Left ventricle myocardium inferior (tissue), 1 donor: ENCODE measurements around the gene HES1. TPM values are rescaled to one million over a fixed set of nuclear protein-coding genes. Genes with fewer than 3 reads are reported as not detected.

ENCODE experiments used
- DNase-seq: peaks from one replicate; pipeline ENCODE4 v3.0.0-alpha.2; 2020
- H3K27ac ChIP-seq: fragments of 200-600 bp; replicated peaks from 2 replicates; pipeline ENCODE4 v1.8.0; 2021
- H3K27me3 ChIP-seq: fragments of 200-600 bp; 2 replicates; pipeline ENCODE4 v1.8.0; 2021; ENCODE audit warnings: low read depth
- H3K36me3 ChIP-seq: fragments of 200-600 bp; 2 replicates; pipeline ENCODE4 v1.8.0; 2021
- H3K4me1 ChIP-seq: fragments of 200-600 bp; 2 replicates; pipeline ENCODE4 v1.8.0; 2021
- H3K4me3 ChIP-seq: fragments of 200-600 bp; 2 replicates; pipeline ENCODE4 v1.8.0; 2021; ENCODE audit warnings: mild to moderate bottlenecking, moderate library complexity
- H3K9me3 ChIP-seq: fragments of 200-600 bp; replicated peaks from 2 replicates; pipeline ENCODE4 v1.8.0; 2021
- intact Hi-C: fragments of 100-400 bp; cut with micrococcal nuclease; formaldehyde crosslinking; loops from one replicate; pipeline ENCODE4 v1.11.0; 2022
- total RNA-seq: library from RNA; stranded (reverse); fragmentation: NEBNext Ultra II Directional; extraction: Animal tissue kit (Norgen Biotek cat#: 25700); gene quantifications from one replicate; pipeline ENCODE4 v1.2.1, GENCODE V29; 2021
- TF ChIP-seq, protein P1 (sequence below): fragments of 200-600 bp; IDR thresholded peaks from 2 replicates; pipeline ENCODE4 v1.8.0; 2021; ENCODE audit warnings: antibody characterized with exemption, mild to moderate bottlenecking, borderline replicate concordance
- donor health status: DM: no; HTN: yes; CAD: no; lungs with severe emphysema.

Gene HES1
- total RNA-seq, 1 donor from 2014 or later: 13.4 TPM

DNA sequence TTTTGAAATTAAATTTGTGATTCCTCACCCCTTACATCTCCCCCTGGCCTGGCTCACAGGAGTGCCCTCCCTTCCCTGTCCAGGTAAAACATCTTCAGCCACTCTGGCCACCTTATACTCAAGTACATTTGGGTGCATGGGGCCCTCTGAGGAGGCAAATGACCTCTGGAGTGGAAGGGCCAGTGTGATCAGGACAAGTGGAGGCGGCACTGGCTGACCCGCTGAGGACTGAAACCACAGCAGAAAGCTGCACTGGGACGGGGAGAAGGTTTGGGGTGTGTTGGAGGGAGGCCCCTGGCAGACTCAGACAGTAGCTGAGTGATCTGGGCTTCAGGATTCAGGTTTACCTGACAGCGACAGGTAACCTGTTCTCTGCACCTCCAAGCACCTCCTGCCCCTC, 24.2 kb downstream of the HES1 start:
- intact Hi-C loops: no loop called here
- H3K4me1 ChIP-seq: peaks cover 13% of the 10 kb centered on the region
- H3K36me3 ChIP-seq: no peaks in the 10 kb centered on the region
- peaks cover 27% of the 10 kb centered on the region for H3K27me3 ChIP-seq
- H3K4me3 ChIP-seq: no peak overlapping the region
- TF ChIP-seq, protein P1, sequence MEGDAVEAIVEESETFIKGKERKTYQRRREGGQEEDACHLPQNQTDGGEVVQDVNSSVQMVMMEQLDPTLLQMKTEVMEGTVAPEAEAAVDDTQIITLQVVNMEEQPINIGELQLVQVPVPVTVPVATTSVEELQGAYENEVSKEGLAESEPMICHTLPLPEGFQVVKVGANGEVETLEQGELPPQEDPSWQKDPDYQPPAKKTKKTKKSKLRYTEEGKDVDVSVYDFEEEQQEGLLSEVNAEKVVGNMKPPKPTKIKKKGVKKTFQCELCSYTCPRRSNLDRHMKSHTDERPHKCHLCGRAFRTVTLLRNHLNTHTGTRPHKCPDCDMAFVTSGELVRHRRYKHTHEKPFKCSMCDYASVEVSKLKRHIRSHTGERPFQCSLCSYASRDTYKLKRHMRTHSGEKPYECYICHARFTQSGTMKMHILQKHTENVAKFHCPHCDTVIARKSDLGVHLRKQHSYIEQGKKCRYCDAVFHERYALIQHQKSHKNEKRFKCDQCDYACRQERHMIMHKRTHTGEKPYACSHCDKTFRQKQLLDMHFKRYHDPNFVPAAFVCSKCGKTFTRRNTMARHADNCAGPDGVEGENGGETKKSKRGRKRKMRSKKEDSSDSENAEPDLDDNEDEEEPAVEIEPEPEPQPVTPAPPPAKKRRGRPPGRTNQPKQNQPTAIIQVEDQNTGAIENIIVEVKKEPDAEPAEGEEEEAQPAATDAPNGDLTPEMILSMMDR: no peak
- H3K27ac ChIP-seq: no peak overlapping the region
- no peak for DNase-seq
- H3K9me3 ChIP-seq: no peaks in the 10 kb centered on the region

DNA sequence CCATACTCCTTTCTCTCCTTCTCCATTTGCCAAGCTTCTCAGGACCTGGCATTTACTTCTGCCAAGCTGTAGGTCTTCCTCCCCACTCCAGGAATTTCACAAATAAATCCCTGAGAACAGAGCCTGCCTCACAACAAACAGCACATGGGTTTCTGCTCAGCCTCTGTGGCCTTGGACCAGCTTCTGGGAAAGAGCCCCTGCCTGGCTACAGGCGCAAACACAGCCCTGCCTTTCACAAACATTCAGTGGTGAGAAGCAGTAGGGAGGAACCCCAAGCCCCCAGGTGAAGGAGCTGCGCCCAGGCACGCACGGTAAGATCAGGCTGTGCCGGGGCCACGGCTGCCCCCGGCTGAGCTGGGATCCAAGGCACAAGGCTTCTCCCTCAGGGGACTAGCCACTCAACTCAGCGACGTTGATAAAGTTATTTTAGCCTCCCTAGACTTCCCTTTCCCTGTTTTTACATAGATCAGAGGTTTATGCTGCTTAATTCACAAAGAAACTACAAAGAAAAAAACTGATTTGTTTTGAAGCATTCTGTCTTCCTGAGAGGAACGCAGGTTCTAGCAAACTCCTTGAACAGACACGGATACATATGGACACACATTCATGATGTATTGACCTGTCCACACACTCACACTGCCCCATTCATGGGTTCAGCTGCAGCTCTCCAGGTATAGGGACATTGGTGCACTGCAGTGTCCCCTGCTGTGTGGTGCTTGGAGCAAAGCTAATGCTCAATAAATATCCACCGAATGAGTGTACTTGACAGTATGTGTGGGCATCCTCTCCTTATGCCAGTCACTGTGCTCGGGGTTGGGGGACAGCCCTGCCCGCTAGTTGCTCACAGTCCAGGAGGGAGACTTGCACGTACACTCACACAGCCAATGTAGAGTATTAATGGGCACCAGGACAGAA, 25.4 kb downstream of the HES1 start:
- H3K4me3 ChIP-seq: no peak overlapping the region
- peaks cover 27% of the 10 kb centered on the region for H3K27me3 ChIP-seq
- TF ChIP-seq, protein P1: no peak
- no peak overlapping the region for H3K27ac ChIP-seq
- peaks cover 11% of the 10 kb centered on the region for H3K4me1 ChIP-seq
- DNase-seq: no peak
- H3K36me3 ChIP-seq: no peaks in the 10 kb centered on the region
- intact Hi-C loops: no loop called here
- no peaks in the 10 kb centered on the region for H3K9me3 ChIP-seq

DNA sequence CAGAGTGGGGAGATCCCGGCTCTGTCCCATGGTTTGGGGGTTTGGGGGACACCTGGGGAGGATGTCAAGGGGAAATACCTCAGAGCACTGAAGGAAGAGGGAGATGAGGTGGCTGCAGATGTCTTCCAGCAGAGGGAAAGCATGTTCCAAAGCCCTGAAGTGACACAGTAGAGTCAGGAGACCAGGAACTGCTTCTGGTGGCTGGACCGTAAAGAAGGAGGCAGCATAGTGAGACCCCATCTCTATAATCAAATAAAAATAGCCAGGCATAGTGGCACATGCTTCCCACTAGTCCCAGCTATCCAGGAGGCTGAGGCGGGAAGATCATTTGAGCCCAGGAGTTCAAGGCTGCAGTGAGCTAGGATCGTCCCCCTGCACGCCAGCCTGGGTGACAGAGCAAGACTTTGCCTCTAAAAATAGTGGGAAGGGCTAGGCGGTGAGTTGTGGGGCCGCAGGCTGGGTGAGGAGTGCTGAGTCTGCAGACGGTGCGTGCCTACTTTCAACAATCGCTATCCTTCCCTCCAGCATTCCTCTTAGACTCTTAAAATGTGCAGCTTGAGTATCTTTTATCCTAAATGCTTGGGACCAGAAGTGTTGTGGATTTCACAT, 26.2 kb downstream of the HES1 start:
- intact Hi-C loops: no loop called here
- H3K9me3 ChIP-seq: no peaks in the 10 kb centered on the region
- no peaks in the 10 kb centered on the region for H3K36me3 ChIP-seq
- H3K27ac ChIP-seq: no peak overlapping the region
- TF ChIP-seq, protein P1: no peak
- no peak overlapping the region for H3K4me3 ChIP-seq
- DNase-seq: no peak
- H3K4me1 ChIP-seq: peaks cover 11% of the 10 kb centered on the region
- H3K27me3 ChIP-seq: peaks cover 30% of the 10 kb centered on the region

DNA sequence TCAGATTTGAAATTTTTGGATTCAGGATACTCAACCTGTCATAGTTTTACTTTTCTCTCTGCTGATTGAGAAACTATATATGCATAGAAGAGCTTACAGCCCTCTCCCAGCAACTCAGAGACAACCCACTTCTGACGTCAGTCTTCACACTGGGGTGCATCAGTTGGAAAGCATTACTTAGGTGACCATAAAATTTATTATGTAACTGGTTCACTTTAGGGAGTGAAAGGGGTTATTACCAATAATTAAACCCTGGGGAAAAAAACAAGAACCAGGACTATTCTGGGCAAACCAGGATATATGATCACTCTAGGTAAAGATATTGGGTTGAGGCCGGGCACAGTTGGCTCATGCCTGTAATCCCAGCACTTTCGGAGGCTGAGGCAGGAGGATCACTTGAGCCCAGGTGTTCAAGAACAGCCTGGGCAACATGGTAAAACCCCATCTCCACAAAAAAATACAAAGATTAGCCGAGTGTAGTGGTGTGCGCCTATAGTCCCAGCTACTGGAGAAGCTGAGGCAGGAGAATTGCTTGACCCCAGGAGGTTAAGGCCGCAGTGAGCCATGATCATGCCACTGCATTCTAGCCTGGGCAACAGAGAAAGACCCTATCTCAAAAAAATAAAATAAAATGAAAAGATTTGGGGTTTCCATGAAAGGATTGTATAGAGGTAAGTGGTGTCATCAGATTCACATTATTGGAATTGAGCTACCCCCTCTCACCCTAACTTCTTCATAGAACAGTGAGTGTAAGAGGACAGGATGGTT, 27.1 kb downstream of the HES1 start:
- Histone ChIP-seq H3K9me3 (no peaks in the 10 kb centered on the region), H3K27ac (no peak overlapping the region), H3K36me3 (no peaks in the 10 kb centered on the region), H3K4me3 (no peak overlapping the region), H3K4me1 (peaks cover 19% of the 10 kb centered on the region), H3K27me3 (peaks cover 30% of the 10 kb centered on the region)
- TF ChIP-seq, protein P1: no peak
- intact Hi-C loops: no loop called here
- DNase-seq: no peak

DNA sequence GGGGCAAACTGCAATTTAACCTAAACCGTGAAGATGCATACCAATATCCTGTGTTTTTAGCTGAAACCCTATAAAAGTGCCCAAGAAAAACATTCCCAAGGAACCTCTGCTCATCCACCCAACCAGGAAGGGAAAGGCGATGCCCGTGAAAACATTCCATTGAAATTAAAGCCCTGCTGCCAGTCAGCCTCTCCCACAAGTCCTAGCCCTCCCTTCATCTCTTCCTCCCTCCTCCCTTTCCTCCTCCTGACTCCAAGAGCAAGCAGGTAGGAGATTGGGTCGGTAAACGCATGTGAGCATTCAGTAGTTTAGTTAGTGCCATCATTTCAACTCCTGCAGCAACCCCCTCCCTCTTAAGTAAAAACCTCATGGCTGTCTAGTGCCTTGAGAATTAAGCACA, 27.7 kb downstream of the HES1 start:
- no peaks in the 10 kb centered on the region for H3K36me3 ChIP-seq
- H3K4me3 ChIP-seq: no peak overlapping the region
- H3K27ac ChIP-seq: no peak overlapping the region
- peaks cover 21% of the 10 kb centered on the region for H3K4me1 ChIP-seq
- no peaks in the 10 kb centered on the region for H3K9me3 ChIP-seq
- TF ChIP-seq, protein P1: no peak
- H3K27me3 ChIP-seq: peaks cover 30% of the 10 kb centered on the region
- DNase-seq: no peak
- intact Hi-C loops: no loop called here
